GM18508 (cell line): ENCODE data around the gene KIFC3.
"Not testable (repeated sequence)": the region's sequence is repeated elsewhere in the genome, so short reads cannot be mapped to it uniquely, and the experiment has no call there.

Experiments used
- ATAC-seq: cut with Tn5 transposase; IDR thresholded peaks from one replicate; pipeline ENCODE4 v1.9.1; 2021; ENCODE audit warnings: moderate number of reproducible peaks; ENCODE audit not compliant: insufficient read depth, unreplicated experiment

KIFC3 gene

GRCh38 chr16:57744642-57744903 is 57.7 kb downstream of the KIFC3 start:
- no peak for ATAC-seq

GRCh38 chr16:57743886-57744641 is 58.2 kb downstream of the KIFC3 start:
- no peak for ATAC-seq

- no peak for ATAC-seq
Observed at GRCh38 chr16:57743458-57743857, 58.8 kb downstream of the KIFC3 start.

GRCh38 chr16:57742543-57742942 is 59.7 kb downstream of the KIFC3 start:
- ATAC-seq, result no peak

- no peak for ATAC-seq
Observed at GRCh38 chr16:57741660-57742191, 60.6 kb downstream of the KIFC3 start.

- ATAC-seq, result no peak
Observed at GRCh38 chr16:57740423-57741071, 61.7 kb downstream of the KIFC3 start.

GRCh38 chr16:57739756-57740422 is 62.4 kb downstream of the KIFC3 start:
- no peak for ATAC-seq

- no peak for ATAC-seq
Observed at GRCh38 chr16:57738844-57739243, 63.4 kb downstream of the KIFC3 start.

GRCh38 chr16:57736419-57737351 is 65.6 kb downstream of the KIFC3 start:
- no peak for ATAC-seq

GRCh38 chr16:57735755-57736418 is 66.4 kb downstream of the KIFC3 start, which contains the start of gene KATNB1:
KATNB1 (plus strand) TSS chr16:57735770; CDS start chr16:57737244, 1,474 bp downstream.
- ATAC-seq, result no peak

- peak; percentile 88 for ATAC-seq
Observed at GRCh38 chr16:57734925-57735754, 67.2 kb downstream of the KIFC3 start.

GRCh38 chr16:57734308-57734924 is 67.9 kb downstream of the KIFC3 start:
- no peak for ATAC-seq

- ATAC-seq, result no peak
Observed at GRCh38 chr16:57732714-57733113, 69.6 kb downstream of the KIFC3 start.

GRCh38 chr16:57732037-57732436 is 70.3 kb downstream of the KIFC3 start:
- ATAC-seq, result no peak

GRCh38 chr16:57730771-57731730 is 71.2 kb downstream of the KIFC3 start:
- ATAC-seq, result no peak

GRCh38 chr16:57729852-57730251 is 72.4 kb downstream of the KIFC3 start:
- ATAC-seq, result not testable (repeated sequence)

GRCh38 chr16:57729182-57729484 is 73.2 kb downstream of the KIFC3 start:
- ATAC-seq, result no peak
